SK-N-SH (cell line): ENCODE results near the gene SLCO2A1.

ENCODE experiments used
- CTCF ChIP-seq: fragments of 200-600 bp; sonication (generic); IDR thresholded peaks from 2 replicates; pipeline ENCODE4 v1.6.1; 2017; ENCODE audit warnings: antibody characterized with exemption, mild to moderate bottlenecking, moderate library complexity
- EP300 ChIP-seq, 2 experiments: IDR thresholded peaks; 2 replicates each; pipeline versions ENCODE4 v1.4.0 to v1.6.1; 2012; ENCODE audit warnings: borderline replicate concordance in 1 of 2, low read depth in 1 of 2, low read length in 1 of 2
- MXI1 ChIP-seq: IDR thresholded peaks from 2 replicates; pipeline ENCODE4 v1.6.1; 2012; ENCODE audit warnings: mild to moderate bottlenecking, low read depth, low read length, improper control_type of control experiment
- POLR2AphosphoS5 ChIP-seq: IDR thresholded peaks from 2 replicates; pipeline ENCODE4 v1.6.1; 2012; ENCODE audit warnings: low read depth, low read length

- TF ChIP-seq MXI1 (no peak), EP300 (IDR thresholded peaks at IDR 0.05; ENCODE audit: borderline replicate concordance in 1 of 2, low read depth in 1 of 2, low read length in 1 of 2) (no peak), POLR2AphosphoS5 (no peak), CTCF (no peak)
These were observed 3.7 kb upstream of the SLCO2A1 start for GRCh38 chr3:134033315-134033996.
